SK-N-SH (cell line): ENCODE data around the gene ZNF532. TPM values are rescaled to one million over a fixed set of nuclear protein-coding genes. Genes with fewer than 3 reads are reported as not detected.

Experiments
- CTCF ChIA-PET: fragments of 300-600, 350-600 bp; formaldehyde crosslinking; extraction: SDS; loops from one replicate; lab custom pipeline; 2021; lab: Yijun Ruan, JAX
- POLR2A ChIA-PET: fragments of 350-600 bp; sonication (Branson Sonifier 250); formaldehyde crosslinking; extraction: SDS; loops from one replicate; lab custom pipeline; 2020; ENCODE audit warnings: antibody characterized with exemption, inconsistent platforms; lab: Yijun Ruan, JAX
- DNase-seq: peaks from one replicate; pipeline ENCODE4 v3.0.0; 2012
- H2AFZ ChIP-seq: fragments of 200-600 bp; sonication (generic); 2 replicates; pipeline ENCODE4 v1.8.1; 2016; ENCODE audit warnings: antibody characterized with exemption, mild to moderate bottlenecking, low read depth
- H3F3A ChIP-seq: fragments of 200-600 bp; sonication (generic); replicated peaks from 2 replicates; pipeline ENCODE3; 2016; ENCODE audit warnings: antibody characterized with exemption, mild to moderate bottlenecking; ENCODE audit not compliant: insufficient read depth
- H3K27ac ChIP-seq, 2 experiments: fragments of 200-500 bp in 1 of 2; fragments of 200-600 bp in 1 of 2; sonication (Bioruptor generic) in 1 of 2; sonication (generic), shearing (Covaris generic) in 1 of 2; 2 replicates each; pipeline versions ENCODE4 v1.5.1 to v1.6.1; 2014 to 2016; ENCODE audit warnings: low read depth in 2 of 2, inconsistent platforms in 1 of 2, low read length in 1 of 2, mild to moderate bottlenecking in 1 of 2, mixed read lengths in 1 of 2
- H3K27me3 ChIP-seq: fragments of 200-600 bp; sonication (generic), shearing (Covaris generic); 2 replicates; pipeline ENCODE4 v1.6.1; 2016; ENCODE audit warnings: mixed run types; ENCODE audit not compliant: insufficient read depth
- H3K36me3 ChIP-seq, 2 experiments: fragments of 200-500 bp in 1 of 2; fragments of 200-600 bp in 1 of 2; sonication (Bioruptor generic) in 1 of 2; sonication (generic) in 1 of 2; replicated peaks in 1 of 2; 2 replicates each; pipeline versions ENCODE3 to v1.5.1; 2014 to 2016; ENCODE audit warnings: low read length in 1 of 2, mild to moderate bottlenecking in 1 of 2; ENCODE audit not compliant: insufficient read depth in 2 of 2, control insufficient read depth in 1 of 2
- H3K4me1 ChIP-seq, 2 experiments: fragments of 200-500 bp in 1 of 2; fragments of 200-600 bp in 1 of 2; sonication (Bioruptor generic) in 1 of 2; sonication (generic), shearing (Covaris generic) in 1 of 2; 2 replicates each; pipeline versions ENCODE4 v1.5.1 to v1.6.1; 2014 to 2016; ENCODE audit warnings: low read depth in 1 of 2, low read length in 1 of 2, mixed run types in 1 of 2; ENCODE audit not compliant: insufficient read depth in 2 of 2, control insufficient read depth in 1 of 2
- H3K4me2 ChIP-seq: fragments of 200-600 bp; sonication (generic), shearing (Covaris generic); 2 replicates; pipeline ENCODE4 v1.6.1; 2017; ENCODE audit warnings: mixed run types
- H3K4me3 ChIP-seq, 2 experiments: fragments of 200-500 bp in 1 of 2; fragments of 200-600 bp in 1 of 2; sonication (Bioruptor generic) in 1 of 2; sonication (generic), shearing (Covaris generic) in 1 of 2; 2 replicates each; pipeline versions ENCODE4 v1.5.1 to v1.8.1; 2014 to 2016; ENCODE audit warnings: low read depth in 2 of 2, inconsistent platforms in 1 of 2, low read length in 1 of 2, mild to moderate bottlenecking in 1 of 2, mixed read lengths in 1 of 2, moderate library complexity in 1 of 2
- H3K79me2 ChIP-seq: fragments of 200-600 bp; sonication (generic); 2 replicates; pipeline ENCODE4 v1.8.1; 2017; ENCODE audit warnings: mild to moderate bottlenecking; ENCODE audit not compliant: insufficient read depth
- H3K9ac ChIP-seq: fragments of 200-600 bp; sonication (generic); 2 replicates; pipeline ENCODE4 v1.6.1; 2017; ENCODE audit warnings: mixed run types
- H3K9me2 ChIP-seq: fragments of 200-600 bp; sonication (generic); 2 replicates; pipeline ENCODE4 v1.6.1; 2017; ENCODE audit warnings: mixed run types
- H3K9me3 ChIP-seq: fragments of 200-600 bp; sonication (generic); 2 replicates; pipeline ENCODE4 v1.6.1; 2017; ENCODE audit warnings: mixed run types, mild to moderate bottlenecking, moderate library complexity
- H4K20me1 ChIP-seq: fragments of 200-600 bp; sonication (generic); 2 replicates; pipeline ENCODE4 v1.6.1; 2017; ENCODE audit warnings: mild to moderate bottlenecking, mixed run types; ENCODE audit not compliant: insufficient read depth
- EP300 ChIP-seq, 2 experiments: IDR thresholded peaks; 2 replicates each; pipeline versions ENCODE4 v1.4.0 to v1.6.1; 2012; ENCODE audit warnings: borderline replicate concordance in 1 of 2, low read depth in 1 of 2, low read length in 1 of 2
- GABPA ChIP-seq: IDR thresholded peaks from 2 replicates; pipeline ENCODE4 v1.4.0; 2012; ENCODE audit warnings: low read depth, mild to moderate bottlenecking
- POLR2AphosphoS5 ChIP-seq: IDR thresholded peaks from 2 replicates; pipeline ENCODE4 v1.6.1; 2012; ENCODE audit warnings: low read depth, low read length
- SIN3A ChIP-seq: IDR thresholded peaks from 2 replicates; pipeline ENCODE4 v1.6.1; 2012; ENCODE audit warnings: low read depth, mild to moderate bottlenecking, low read length, moderate library complexity, borderline replicate concordance
- TCF12 ChIP-seq: IDR thresholded peaks from 2 replicates; pipeline ENCODE4 v1.4.0; 2012
- WGBS: methylation state at CpG from one replicate; pipeline ENCODE4 v1.1.6; 2017; ENCODE audit warnings: low lambda C conversion rate; 5-methylcytosine and 5-hydroxymethylcytosine counted together
- polyA plus RNA-seq, 3 experiments: library from polyadenylated mRNA; depleted of rRNA; stranded (reverse); fragments of >200 nt; gene quantifications; 2 replicates each; pipeline ENCODE4 v1.2.3, GENCODE V29; 2012
- TF ChIP-seq, protein P1 (sequence below): fragments of 150-350 bp; IDR thresholded peaks from 2 replicates; pipeline ENCODE4 v1.6.1; 2017; ENCODE audit warnings: antibody characterized with exemption, low read length, low read depth, borderline replicate concordance
- TF ChIP-seq, protein P2 (sequence below): IDR thresholded peaks from 2 replicates; pipeline ENCODE4 v1.4.0; 2012; ENCODE audit warnings: low read depth, borderline replicate concordance
- TF ChIP-seq, protein P3 (sequence below): IDR thresholded peaks from 2 replicates; pipeline ENCODE4; 2012

ZNF532 gene
- polyA plus RNA-seq, 1 of the 3 experiments (the other 2 are of a cell fraction) = 34.7 TPM

DNA sequence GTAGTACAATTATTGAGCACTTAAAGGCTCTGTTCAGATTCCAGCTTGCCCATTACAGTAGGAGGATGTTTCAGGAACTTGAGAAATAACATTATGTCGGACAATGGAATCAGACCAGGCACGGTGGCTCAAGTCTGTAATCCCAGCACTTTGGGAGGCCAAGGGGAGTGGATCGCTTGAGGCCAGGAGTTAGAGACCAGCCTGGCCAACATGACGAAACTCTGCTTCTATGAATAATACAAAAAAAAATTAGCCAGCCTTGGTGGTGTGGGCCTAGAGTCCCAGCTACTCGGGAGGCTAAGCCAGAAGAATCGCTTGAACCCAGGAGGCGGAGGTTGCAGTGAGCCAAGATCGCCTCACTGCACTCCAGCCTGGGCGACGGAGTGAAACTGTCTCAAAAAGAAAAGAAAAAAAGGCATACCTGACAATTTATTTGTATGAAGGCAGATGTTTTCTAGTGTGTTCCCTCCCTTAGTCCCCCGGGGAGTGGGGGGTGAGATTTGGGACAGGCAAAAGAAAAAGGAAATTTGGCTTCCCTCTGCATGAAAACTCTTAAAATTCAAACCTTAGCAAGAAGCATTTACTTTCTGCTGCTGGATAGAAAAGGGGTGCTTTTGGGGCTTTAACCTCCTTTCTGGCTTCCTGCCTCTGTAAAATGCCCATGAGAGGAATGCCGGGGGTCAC lies 13.7 kb upstream of the ZNF532 start:
- POLR2A ChIA-PET = no interaction called here

DNA sequence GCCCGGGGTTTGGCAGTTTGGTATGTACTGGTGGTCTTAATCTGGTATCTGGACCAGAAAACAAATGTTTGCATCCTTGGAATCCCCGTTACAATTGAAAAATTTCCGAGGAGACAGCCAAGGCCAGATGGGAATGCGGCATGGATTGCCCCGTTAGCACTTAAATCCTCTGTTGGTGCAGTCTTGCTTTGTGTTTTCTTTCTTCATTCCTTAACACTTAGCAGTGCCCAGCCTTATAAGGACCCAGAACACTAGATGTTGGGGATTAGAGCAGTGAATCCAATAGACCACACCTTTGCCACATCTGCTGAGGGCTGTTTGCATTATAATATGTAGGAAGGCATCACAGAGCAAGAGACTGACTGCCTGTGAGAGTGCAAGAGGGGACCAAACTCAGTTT lies 12.8 kb upstream of the ZNF532 start:
- DNase-seq = no peak
- Histone ChIP-seq H3K9me2 (no peaks in the 10 kb centered on the region), H3F3A (no peaks in the 10 kb centered on the region), H3K4me1 (no peaks in the 10 kb centered on the region; a peak in 1 of 4 replicates), H3K36me3 (no peaks in the 10 kb centered on the region), H3K27me3 (no peaks in the 10 kb centered on the region), H2AFZ (no peak overlapping the region)
- CTCF ChIA-PET = no interaction called here
- TF ChIP-seq, protein P1, sequence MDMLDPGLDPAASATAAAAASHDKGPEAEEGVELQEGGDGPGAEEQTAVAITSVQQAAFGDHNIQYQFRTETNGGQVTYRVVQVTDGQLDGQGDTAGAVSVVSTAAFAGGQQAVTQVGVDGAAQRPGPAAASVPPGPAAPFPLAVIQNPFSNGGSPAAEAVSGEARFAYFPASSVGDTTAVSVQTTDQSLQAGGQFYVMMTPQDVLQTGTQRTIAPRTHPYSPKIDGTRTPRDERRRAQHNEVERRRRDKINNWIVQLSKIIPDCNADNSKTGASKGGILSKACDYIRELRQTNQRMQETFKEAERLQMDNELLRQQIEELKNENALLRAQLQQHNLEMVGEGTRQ = no peak
- TF ChIP-seq EP300 (IDR thresholded peaks at IDR 0.05; ENCODE audit: borderline replicate concordance in 1 of 2, low read depth in 1 of 2, low read length in 1 of 2) (no peak), GABPA (no peak)
- TF ChIP-seq, all 33 proteins: peak for 0
- no peaks in the 10 kb centered on the region for H4K20me1 ChIP-seq
- WGBS = 92% methylated on average over 5 of the region's 5 CpGs
- no peaks in the 10 kb centered on the region for H3K79me2 ChIP-seq
- H3K4me3 ChIP-seq = no peak overlapping the region
- no peaks in the 10 kb centered on the region for H3K9me3 ChIP-seq
- no peak overlapping the region for H3K27ac ChIP-seq
- POLR2A ChIA-PET = interaction anchor here (0.6 kb wide), 1 partner anchor 75 kb away, joined by 3 read pairs; no protein-coding TSS in a partner anchor
- no peak overlapping the region for H3K9ac ChIP-seq
- no peak overlapping the region for H3K4me2 ChIP-seq

More for the DNA sequence above, 13.7 kb upstream of the ZNF532 start:
- DNase-seq = no peak
- Histone ChIP-seq H3K4me1 (no peaks in the 10 kb centered on the region; a peak in 1 of 4 replicates), H3K4me2 (no peak overlapping the region)
- TF ChIP-seq SIN3A = no peak
- TF ChIP-seq, protein P2, sequence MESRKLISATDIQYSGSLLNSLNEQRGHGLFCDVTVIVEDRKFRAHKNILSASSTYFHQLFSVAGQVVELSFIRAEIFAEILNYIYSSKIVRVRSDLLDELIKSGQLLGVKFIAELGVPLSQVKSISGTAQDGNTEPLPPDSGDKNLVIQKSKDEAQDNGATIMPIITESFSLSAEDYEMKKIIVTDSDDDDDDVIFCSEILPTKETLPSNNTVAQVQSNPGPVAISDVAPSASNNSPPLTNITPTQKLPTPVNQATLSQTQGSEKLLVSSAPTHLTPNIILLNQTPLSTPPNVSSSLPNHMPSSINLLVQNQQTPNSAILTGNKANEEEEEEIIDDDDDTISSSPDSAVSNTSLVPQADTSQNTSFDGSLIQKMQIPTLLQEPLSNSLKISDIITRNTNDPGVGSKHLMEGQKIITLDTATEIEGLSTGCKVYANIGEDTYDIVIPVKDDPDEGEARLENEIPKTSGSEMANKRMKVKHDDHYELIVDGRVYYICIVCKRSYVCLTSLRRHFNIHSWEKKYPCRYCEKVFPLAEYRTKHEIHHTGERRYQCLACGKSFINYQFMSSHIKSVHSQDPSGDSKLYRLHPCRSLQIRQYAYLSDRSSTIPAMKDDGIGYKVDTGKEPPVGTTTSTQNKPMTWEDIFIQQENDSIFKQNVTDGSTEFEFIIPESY = no peak
- TF ChIP-seq POLR2AphosphoS5 = no peak
- TF ChIP-seq, protein P3, sequence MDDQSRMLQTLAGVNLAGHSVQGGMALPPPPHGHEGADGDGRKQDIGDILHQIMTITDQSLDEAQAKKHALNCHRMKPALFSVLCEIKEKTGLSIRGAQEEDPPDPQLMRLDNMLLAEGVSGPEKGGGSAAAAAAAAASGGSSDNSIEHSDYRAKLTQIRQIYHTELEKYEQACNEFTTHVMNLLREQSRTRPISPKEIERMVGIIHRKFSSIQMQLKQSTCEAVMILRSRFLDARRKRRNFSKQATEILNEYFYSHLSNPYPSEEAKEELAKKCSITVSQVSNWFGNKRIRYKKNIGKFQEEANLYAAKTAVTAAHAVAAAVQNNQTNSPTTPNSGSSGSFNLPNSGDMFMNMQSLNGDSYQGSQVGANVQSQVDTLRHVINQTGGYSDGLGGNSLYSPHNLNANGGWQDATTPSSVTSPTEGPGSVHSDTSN = no peak
- no peak for TF ChIP-seq TCF12
- TF ChIP-seq, all 33 proteins: peak for 0
- H3K9me3 ChIP-seq = no peaks in the 10 kb centered on the region
- no peak overlapping the region for H3K4me3 ChIP-seq
- H3K36me3 ChIP-seq = no peaks in the 10 kb centered on the region
- no peaks in the 10 kb centered on the region for H3F3A ChIP-seq
- H3K27me3 ChIP-seq = no peaks in the 10 kb centered on the region
- CTCF ChIA-PET = interaction anchor here (1.4 kb wide), 1 partner anchor 17 kb away, joined by 3 read pairs; no protein-coding TSS in a partner anchor
- no peak overlapping the region for H3K9ac ChIP-seq
- no peak overlapping the region for H3K27ac ChIP-seq
- no peaks in the 10 kb centered on the region for H3K79me2 ChIP-seq
- no peaks in the 10 kb centered on the region for H4K20me1 ChIP-seq
- 97% methylated on average over 12 of the region's 12 CpGs for WGBS
- no peaks in the 10 kb centered on the region for H3K9me2 ChIP-seq
- H2AFZ ChIP-seq = no peak overlapping the region
